Spleen (tissue), 11 donors: ENCODE results near the gene CNDP2. TPM values are rescaled to one million over a fixed set of nuclear protein-coding genes. Genes with fewer than 3 reads are reported as not detected.
A peak's percentile ranks its signal among the peaks of the same experiment; 100 is the strongest.

Experiments used
- DNase-seq: peaks from one replicate; pipeline ENCODE4 v3.0.0-alpha.2; 2020
- H3K27ac ChIP-seq, 8 donors: fragments of 200-600 bp; sonication (generic) in 7 of 8; 1 replicate in 4 of 8; 2 replicates in 4 of 8; pipeline versions ENCODE4 v1.5.0 to v1.8.0; 2016 to 2021; ENCODE audit warnings: inconsistent platforms in 4 of 8, mild to moderate bottlenecking in 4 of 8, moderate library complexity in 1 of 8
- H3K27me3 ChIP-seq, 7 donors: fragments of 200-600 bp; sonication (generic) in 6 of 7; replicated peaks in 1 of 7; 1 replicate in 4 of 7; 2 replicates in 3 of 7; pipeline versions ENCODE4 v1.5.0 to v1.8.0; 2016 to 2021; ENCODE audit warnings: inconsistent platforms in 3 of 7, mild to moderate bottlenecking in 1 of 7
- H3K36me3 ChIP-seq, 6 donors: fragments of 200-600 bp; sonication (generic) in 5 of 6; 1 replicate in 4 of 6; 2 replicates in 2 of 6; pipeline versions ENCODE4 v1.5.0 to v1.8.0; 2016 to 2021; ENCODE audit warnings: inconsistent platforms in 2 of 6
- H3K4me1 ChIP-seq, 6 donors: fragments of 200-600 bp; sonication (generic) in 5 of 6; 1 replicate in 3 of 6; 2 replicates in 3 of 6; pipeline versions ENCODE4 v1.5.0 to v1.8.0; 2016 to 2021; ENCODE audit warnings: inconsistent platforms in 3 of 6
- H3K4me3 ChIP-seq, 8 donors: fragments of 200-600 bp; sonication (generic) in 7 of 8; 1 replicate in 4 of 8; 2 replicates in 4 of 8; pipeline versions ENCODE4 v1.5.0 to v1.8.0; 2016 to 2021; ENCODE audit warnings: inconsistent platforms in 4 of 8, mild to moderate bottlenecking in 4 of 8, moderate library complexity in 2 of 8
- H3K9me3 ChIP-seq, 8 donors: fragments of 200-600 bp; sonication (generic) in 7 of 8; 1 replicate in 4 of 8; 2 replicates in 4 of 8; pipeline versions ENCODE4 v1.5.0 to v1.8.0; 2016 to 2021; ENCODE audit warnings: inconsistent platforms in 4 of 8
- POLR2A ChIP-seq, 3 donors: fragments of 450-650 bp; IDR thresholded peaks; one replicate each; pipeline ENCODE4 v1.5.1; 2017; ENCODE audit warnings: antibody characterized with exemption in 3 of 3, mild to moderate bottlenecking in 1 of 3
- POLR2AphosphoS5 ChIP-seq, 3 donors: sonication (generic); formaldehyde crosslinking; IDR thresholded peaks; one replicate each; pipeline ENCODE4 v1.5.1; 2017; ENCODE audit warnings: antibody characterized with exemption in 3 of 3
- WGBS, 5 donors: extraction: QIAGEN DNeasy Blood & Tissue Kit in 3 of 5; methylation state at CpG; one replicate each; pipeline versions ENCODE4 v1.1.5 to v1.1.7; 2013 to 2018; 5-methylcytosine and 5-hydroxymethylcytosine counted together
- intact Hi-C: fragments of 100-400 bp; cut with DNase I; formaldehyde crosslinking; loops from one replicate; pipeline ENCODE4 v1.15.0; 2023; ENCODE audit warnings: low total_unique reads
- polyA plus RNA-seq, 3 donors: library from polyadenylated mRNA; stranded (reverse); fragments of 200-250 nt; gene quantifications; one replicate each; pipeline ENCODE4 v1.2.1, GENCODE V29; 2013
- total RNA-seq, 7 donors: library from RNA; depleted of rRNA in 3 of 7; stranded (reverse); fragments of >200 nt in 3 of 7; fragmentation: NEBNext Ultra II Directional in 4 of 7; extraction: Animal tissue kit (Norgen Biotek cat#: 25700) in 4 of 7; gene quantifications; one replicate each; pipeline versions ENCODE4 v1.1.0 to v1.2.1, GENCODE V29; 2016 to 2021
- TF ChIP-seq, protein P1 (sequence below), 11 experiments: fragments of 200-600 bp in 7 of 11; fragments of 450-650 bp in 4 of 11; sonication (generic) in 4 of 11; IDR thresholded peaks in 8 of 11; conservative IDR thresholded peaks in 3 of 11; 1 replicate in 7 of 11; 2 replicates in 4 of 11; pipeline versions ENCODE4 v1.4.0 to v1.8.0; 2016 to 2021; ENCODE audit warnings: antibody characterized with exemption in 11 of 11, inconsistent platforms in 4 of 11, mild to moderate bottlenecking in 1 of 11
- donor health status: healthy with polysubstance abuse.
- donor health status: DM: no; HTN: no; CAD: no; lungs with moderate emphysema.
- donor health status: DM: no; HTN: no; CAD: no.
- donor health status: Bipolar disorder and iron deficiency.
- donor health status: healthy.
- donor health status: DM: no; HTN: no; CAD: no.
- donor health status: DM: yes; HTN: yes; CAD: no.

CNDP2 gene
- total and polyA plus RNA-seq, 10 donors = 102 to 310 (median 271) TPM

DNA sequence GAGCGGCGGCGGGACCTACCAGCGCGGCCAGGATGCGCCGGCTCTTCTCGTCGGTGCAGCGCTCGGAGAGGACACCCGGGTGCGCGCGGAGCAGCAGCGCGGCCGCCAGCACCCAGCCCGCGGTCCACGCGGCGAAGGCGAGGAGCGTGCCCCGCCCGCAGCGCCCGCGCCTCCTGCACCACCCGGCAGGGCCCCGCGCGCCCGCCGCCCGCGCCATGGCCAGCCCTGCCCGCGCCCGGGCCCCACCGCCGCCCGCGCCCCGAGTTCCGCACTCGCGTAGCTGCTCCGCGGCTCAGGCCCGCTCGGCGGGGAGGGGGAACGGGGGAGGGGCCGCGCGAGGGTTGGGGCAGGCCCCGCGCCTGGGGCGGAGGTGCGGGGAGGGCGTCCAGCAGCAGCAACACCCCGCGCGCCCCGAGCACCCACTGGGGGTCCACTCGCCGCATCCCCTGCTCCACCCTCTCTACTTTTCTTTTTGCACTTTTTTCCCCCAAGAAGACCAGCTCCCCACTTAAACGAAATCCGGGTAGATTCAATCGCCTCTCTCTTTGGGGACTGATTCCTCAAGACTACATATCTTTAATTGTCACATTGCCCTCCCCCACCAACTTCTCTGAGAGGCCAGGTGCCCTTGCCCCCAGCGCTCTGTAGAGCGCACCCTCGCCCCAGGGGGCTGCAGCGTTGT is 39.0 kb upstream of the CNDP2 start, which contains the start of gene DIPK1C:
DIPK1C (minus strand) TSS at position 266 of the 682 bp plus-strand sequence; CDS start at position 217, 49 bp downstream.
- intact Hi-C loops = no loop called here
- WGBS, 5 donors = 2 to 4% (median 2%) methylated on average over 25 to 76 of the region's 76 CpGs
- DNase-seq = no peak
- Histone ChIP-seq H3K36me3 (no peaks in the 10 kb centered on the region), H3K27me3 (peaks cover 7 to 70% (median 35%) of the 10 kb centered on the region in 7 donors), H3K9me3 (no peaks in the 10 kb centered on the region), H3K4me1 (peaks cover 6 to 24% (median 13%) of the 10 kb centered on the region in 6 donors), H3K4me3 (peak within 1 kb of the TSS in 7 of 8 donors; percentile 23 to 63 (median 30)), H3K27ac (no peak within 1 kb of the TSS)
- TF ChIP-seq, protein P1, sequence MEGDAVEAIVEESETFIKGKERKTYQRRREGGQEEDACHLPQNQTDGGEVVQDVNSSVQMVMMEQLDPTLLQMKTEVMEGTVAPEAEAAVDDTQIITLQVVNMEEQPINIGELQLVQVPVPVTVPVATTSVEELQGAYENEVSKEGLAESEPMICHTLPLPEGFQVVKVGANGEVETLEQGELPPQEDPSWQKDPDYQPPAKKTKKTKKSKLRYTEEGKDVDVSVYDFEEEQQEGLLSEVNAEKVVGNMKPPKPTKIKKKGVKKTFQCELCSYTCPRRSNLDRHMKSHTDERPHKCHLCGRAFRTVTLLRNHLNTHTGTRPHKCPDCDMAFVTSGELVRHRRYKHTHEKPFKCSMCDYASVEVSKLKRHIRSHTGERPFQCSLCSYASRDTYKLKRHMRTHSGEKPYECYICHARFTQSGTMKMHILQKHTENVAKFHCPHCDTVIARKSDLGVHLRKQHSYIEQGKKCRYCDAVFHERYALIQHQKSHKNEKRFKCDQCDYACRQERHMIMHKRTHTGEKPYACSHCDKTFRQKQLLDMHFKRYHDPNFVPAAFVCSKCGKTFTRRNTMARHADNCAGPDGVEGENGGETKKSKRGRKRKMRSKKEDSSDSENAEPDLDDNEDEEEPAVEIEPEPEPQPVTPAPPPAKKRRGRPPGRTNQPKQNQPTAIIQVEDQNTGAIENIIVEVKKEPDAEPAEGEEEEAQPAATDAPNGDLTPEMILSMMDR (IDR thresholded peaks at IDR 0.05 in 8 of 11, conservative IDR thresholded peaks at IDR 0.05 in 3 of 11) = no peak
- TF ChIP-seq POLR2A (IDR thresholded peaks at IDR 0.05) (no peak), POLR2AphosphoS5 (IDR thresholded peaks at IDR 0.05) (no peak)

DNA sequence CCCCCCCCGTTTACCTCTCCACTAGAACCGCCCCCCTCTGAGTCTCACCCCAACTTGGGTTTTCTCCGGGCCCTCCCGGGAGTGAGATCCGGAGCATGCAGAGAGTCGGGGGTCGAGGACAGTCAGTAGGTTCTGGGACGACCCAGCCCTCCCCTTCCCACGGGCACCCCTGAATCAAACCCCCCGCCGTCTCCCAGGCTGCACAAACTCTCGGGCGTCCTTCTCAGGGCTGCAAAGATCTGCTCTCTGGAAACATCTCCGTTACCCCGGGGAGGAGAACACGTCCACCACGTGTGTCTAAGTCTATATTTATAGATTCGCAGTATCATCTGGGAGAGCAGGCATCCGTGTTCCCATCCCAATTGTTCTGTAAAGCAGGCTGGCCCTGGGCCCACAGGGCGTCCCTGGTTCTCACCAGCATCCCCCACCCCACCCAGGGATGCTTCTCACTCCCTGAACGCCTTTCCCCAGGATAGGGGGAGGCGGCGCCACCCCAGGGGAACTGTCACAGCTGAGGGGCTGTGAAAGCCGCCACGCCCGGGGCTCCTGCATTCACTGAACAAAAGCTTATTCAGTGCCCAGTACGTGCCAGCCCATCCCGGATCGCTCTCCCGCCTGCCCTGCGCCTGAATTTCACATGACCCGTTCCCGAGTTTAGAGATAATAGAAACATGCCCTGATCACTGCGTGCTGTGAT is 38.3 kb upstream of the CNDP2 start:
- WGBS, 5 donors = 30 to 57% (median 39%) methylated on average over 27 to 34 of the region's 34 CpGs
- H3K36me3 ChIP-seq = no peaks in the 10 kb centered on the region
- peaks cover 6 to 24% (median 13%) of the 10 kb centered on the region in 6 donors for H3K4me1 ChIP-seq
- H3K27me3 ChIP-seq = peaks cover 7 to 70% (median 35%) of the 10 kb centered on the region in 7 donors
- TF ChIP-seq POLR2A (IDR thresholded peaks at IDR 0.05) (no peak), POLR2AphosphoS5 (IDR thresholded peaks at IDR 0.05) (no peak)
- TF ChIP-seq, protein P1 (IDR thresholded peaks at IDR 0.05 in 8 of 11, conservative IDR thresholded peaks at IDR 0.05 in 3 of 11) = no peak
- no peak overlapping the region for H3K4me3 ChIP-seq
- no peaks in the 10 kb centered on the region for H3K9me3 ChIP-seq
- H3K27ac ChIP-seq = no peak overlapping the region
- DNase-seq = no peak
- intact Hi-C loops = no loop called here

DNA sequence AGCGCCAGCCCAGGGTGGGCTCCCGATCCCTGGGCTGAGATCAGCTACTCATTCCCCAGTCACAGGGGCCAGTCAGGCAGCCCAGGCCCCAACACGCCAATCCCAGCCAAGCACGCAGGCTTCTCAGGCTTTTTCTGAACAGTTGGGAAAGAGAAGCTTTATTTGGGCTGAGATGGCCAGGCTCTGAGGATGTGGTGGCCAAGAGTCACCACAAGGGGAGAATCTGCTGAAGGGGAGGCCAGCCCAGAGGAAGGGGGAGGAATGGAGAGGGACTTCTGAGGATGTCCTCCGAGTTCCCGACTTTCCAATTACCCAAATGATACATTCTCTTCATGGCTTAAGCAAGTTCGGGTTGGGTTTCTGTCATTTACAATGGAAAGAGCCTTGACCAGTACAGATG is 36.3 kb upstream of the CNDP2 start:
- DNase-seq = no peak
- H3K27ac ChIP-seq = no peak overlapping the region
- H3K9me3 ChIP-seq = no peaks in the 10 kb centered on the region
- intact Hi-C loops = no loop called here
- TF ChIP-seq POLR2AphosphoS5 (IDR thresholded peaks at IDR 0.05) (no peak), POLR2A (IDR thresholded peaks at IDR 0.05) (no peak)
- TF ChIP-seq, protein P1 (IDR thresholded peaks at IDR 0.05 in 8 of 11, conservative IDR thresholded peaks at IDR 0.05 in 3 of 11) = no peak
- 61 to 79% (median 67%) methylated on average over 7 of the region's 7 CpGs for WGBS, 5 donors
- H3K4me1 ChIP-seq = peaks cover 6 to 24% (median 13%) of the 10 kb centered on the region in 6 donors
- H3K27me3 ChIP-seq = peaks cover 7 to 59% (median 24%) of the 10 kb centered on the region in 7 donors
- no peaks in the 10 kb centered on the region for H3K36me3 ChIP-seq
- no peak overlapping the region for H3K4me3 ChIP-seq

DNA sequence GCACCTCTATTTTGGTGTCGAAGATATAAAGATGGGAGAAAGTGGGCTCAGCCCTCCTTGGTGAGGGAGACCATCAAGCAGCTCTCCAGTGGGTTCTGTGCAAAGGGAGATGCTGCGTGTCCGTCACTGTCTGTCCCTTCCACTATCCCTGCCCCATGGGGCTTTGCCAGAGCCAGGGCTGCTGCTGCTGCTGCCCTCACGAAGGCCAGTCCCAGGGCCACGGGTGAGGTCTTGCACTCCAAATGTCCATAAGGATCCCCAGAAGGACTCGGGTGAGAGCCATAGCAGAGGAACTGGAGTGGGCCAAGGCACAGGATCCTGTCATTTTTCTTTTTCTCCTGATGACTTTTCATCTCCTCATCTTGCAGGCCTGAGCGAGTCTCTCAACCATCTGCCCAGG is 35.3 kb upstream of the CNDP2 start:
- intact Hi-C loops = no loop called here
- 90 to 96% (median 93%) methylated on average over 5 to 7 of the region's 7 CpGs for WGBS, 5 donors
- Histone ChIP-seq H3K36me3 (no peaks in the 10 kb centered on the region), H3K4me3 (no peak overlapping the region), H3K27me3 (peaks cover 7 to 50% (median 23%) of the 10 kb centered on the region in 7 donors), H3K27ac (no peak overlapping the region), H3K4me1 (peaks cover 6 to 23% (median 13%) of the 10 kb centered on the region in 6 donors), H3K9me3 (no peaks in the 10 kb centered on the region)
- DNase-seq = no peak
- TF ChIP-seq, protein P1 (IDR thresholded peaks at IDR 0.05 in 8 of 11, conservative IDR thresholded peaks at IDR 0.05 in 3 of 11) = no peak
- TF ChIP-seq POLR2A (IDR thresholded peaks at IDR 0.05) (no peak), POLR2AphosphoS5 (IDR thresholded peaks at IDR 0.05) (no peak)
